Renal cortex interstitium (tissue), 11 donors: Measurements from ENCODE around the gene MT1E. TPM values are rescaled to one million over a fixed set of nuclear protein-coding genes. Genes with fewer than 3 reads are reported as not detected.

ENCODE experiments used
- DNase-seq, 11 donors: peaks; one replicate each; pipeline ENCODE4 v3.0.0-alpha.2; 2013; ENCODE audit warnings: low read depth in 9 of 11, low spot score in 4 of 11; ENCODE audit errors: extremely low read depth in 1 of 11
- polyA plus RNA-seq, 3 donors: library from polyadenylated mRNA; unstranded; fragments of 120-200 nt; gene quantifications; one replicate each; pipeline ENCODE4 v1.2.1, GENCODE V29; 2013; ENCODE audit not compliant: insufficient read length in 3 of 3

The MT1E gene
- polyA plus RNA-seq, 3 donors: 16.0 to 23.9 (median 17.3) TPM

DNA sequence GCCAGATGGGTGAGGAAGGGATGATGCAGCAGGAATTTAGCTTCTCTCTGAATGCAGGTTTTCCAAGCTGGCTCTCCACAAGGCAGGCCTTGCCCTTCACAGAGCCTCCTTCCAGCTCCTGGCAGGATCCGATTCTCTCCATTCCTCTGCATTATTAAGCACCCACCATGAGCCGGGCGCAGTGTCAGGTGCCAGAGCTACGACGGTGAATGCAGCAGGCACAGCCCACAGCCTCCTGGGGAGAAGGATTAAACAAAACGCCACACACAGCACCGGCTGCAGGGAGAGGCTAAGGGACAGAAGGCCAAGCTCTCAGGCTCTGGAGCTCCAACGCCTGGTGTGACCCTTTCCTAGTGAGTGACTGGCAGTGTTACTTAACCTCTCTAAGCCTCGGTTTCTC is 24.3 kb upstream of the MT1E start:
- DNase-seq: no peak

DNA sequence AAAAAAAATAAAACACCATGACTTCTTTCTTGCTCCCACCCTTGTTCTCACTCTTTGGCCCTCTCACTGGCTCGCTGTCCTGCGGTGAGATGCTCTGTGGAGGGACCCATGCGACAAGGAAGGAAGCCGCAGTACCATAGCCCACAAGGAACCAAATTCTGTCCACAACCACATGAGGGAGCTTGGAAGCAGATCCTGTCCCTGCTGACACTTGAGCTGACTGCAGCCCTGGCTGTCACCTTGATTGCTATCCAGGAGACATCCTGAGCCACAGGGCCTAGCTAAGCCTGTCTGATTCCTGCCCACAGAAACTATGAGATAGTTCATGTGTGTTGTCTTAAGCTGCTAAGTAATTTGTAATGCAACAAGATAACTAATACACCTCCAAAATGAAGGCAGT is 22.0 kb upstream of the MT1E start:
- DNase-seq: no peak

DNA sequence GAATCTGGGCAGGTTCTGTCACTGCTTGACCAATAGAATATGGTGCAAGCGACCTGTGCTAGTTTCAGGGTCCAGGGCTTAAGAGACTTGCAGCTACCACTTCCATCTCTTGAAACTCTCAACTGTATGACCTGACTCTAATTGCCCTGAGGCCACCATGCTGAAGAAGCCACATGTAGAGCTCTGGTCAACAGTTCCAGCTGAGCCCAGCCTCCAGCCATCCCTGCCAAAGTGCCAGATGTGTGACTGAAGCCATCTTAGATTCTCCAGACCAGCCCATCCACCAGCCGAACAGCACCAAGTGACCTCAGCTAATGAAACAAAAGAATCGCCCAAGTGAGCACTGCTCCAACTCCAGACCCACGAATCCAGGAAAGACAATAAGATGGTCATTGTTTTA is 20.6 kb upstream of the MT1E start:
- no peak for DNase-seq

DNA sequence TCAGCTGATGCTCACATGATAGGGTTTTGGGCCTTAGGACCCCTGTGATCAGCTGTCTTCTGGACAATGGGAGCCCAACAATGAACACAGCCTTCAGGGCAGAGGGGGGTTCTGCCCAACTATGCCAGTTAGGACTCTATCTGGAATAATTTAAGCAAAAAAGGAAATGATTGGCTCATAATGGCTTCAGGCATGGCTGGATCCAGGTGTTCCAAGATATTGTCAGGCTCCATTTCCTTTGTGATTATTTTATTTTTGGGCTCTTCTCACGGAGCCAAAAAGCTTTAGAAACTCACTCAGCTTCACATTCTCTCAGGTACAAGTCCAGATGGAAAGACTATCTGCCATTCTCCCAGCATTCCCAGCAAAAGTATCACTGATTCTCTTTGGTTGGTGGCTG is 20.1 kb upstream of the MT1E start:
- DNase-seq: no peak

DNA sequence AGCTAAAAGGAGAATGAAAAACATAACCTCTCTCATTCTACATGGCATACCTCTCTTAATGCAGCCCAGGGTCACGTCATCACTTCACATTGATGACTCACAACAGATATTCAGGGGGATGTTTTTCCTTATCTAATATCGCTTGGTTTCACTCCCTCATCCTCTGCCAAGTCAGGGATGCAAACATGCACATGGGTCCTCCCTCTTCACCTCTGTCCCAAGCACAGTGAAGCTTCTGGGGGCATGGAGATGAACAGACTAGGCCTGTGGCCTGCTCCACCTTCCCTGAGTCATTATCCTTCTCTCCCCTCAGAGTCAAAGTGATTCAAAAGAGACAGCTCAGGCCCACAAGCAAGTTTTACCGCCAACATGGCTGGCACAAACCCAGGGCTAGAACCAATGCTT is 19.5 kb upstream of the MT1E start:
- no peak for DNase-seq

DNA sequence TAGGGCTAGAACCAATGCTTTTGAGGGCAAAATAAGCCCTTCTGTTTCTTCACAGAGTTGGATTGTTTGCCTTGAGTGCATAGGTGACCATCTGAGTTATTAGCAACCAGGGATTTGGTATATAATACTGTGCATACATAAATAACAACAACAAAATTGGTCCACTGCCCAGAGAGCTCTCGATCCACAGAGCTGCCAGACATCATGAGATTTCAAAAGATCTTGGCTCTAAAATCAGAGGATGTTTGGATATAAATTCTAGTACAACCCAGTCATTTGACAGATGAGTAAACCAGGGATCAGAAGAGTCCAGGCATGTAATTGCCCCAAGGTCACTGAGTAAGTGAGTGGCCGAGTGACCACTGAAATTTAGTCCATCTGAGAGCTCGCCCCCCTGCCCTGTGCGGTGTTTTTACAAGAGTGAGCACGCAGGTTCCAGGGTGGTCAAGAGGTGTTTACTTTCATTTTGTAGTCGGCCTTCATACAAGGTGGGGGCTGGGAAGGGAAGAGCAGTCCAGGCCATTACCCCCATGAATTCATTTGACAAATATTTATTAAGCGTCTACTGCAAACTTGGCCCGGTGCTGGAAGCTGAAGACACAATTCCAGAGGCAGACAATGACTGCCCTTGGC is 19.0 kb upstream of the MT1E start:
- peak in 2 of 11 donors; percentile 36 to 65 for DNase-seq

DNA sequence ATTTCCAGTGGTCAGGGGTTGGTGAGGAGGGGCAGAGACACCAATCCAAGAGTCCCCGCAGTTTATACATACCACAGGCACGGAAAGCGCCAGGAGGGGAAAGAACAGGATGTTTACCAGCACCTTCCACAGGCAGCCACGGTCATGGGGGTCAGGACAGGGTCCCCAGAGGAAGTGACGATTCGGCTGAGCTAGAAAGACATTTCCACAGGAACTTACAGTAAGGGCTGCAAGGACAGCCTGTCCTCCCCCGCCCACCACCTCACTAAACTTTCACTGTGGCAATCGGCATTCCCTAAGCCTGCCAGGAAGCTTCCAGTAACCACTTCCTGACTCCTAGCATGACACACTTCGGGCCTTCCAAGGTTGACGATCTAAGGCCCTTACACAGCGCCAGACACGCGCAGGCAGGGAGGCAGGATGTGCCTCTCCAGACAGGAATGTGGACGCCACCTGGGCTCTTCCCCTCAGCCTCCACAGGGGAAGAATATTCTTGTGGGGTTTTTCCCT is 18.4 kb upstream of the MT1E start:
- peak in 2 of 11 donors; percentile 28 to 51 for DNase-seq

DNA sequence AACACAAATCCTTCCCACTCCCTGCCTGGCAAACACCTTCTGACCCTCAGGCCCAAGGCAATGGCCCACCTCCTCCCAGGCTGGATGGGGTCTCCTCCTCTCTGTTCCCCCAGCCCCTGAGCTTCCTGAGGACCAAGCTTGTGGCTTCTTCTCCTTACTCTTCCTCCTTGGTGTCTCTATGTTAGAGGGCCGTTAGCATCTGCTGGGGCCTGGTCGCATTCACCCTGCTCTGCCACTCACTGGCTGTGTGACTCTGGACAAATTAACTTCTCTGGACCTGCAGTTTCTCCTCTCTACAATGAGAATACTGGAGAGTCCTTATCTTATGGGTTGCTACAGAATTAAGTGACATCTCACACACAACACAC is 17.9 kb upstream of the MT1E start:
- DNase-seq: no peak

DNA sequence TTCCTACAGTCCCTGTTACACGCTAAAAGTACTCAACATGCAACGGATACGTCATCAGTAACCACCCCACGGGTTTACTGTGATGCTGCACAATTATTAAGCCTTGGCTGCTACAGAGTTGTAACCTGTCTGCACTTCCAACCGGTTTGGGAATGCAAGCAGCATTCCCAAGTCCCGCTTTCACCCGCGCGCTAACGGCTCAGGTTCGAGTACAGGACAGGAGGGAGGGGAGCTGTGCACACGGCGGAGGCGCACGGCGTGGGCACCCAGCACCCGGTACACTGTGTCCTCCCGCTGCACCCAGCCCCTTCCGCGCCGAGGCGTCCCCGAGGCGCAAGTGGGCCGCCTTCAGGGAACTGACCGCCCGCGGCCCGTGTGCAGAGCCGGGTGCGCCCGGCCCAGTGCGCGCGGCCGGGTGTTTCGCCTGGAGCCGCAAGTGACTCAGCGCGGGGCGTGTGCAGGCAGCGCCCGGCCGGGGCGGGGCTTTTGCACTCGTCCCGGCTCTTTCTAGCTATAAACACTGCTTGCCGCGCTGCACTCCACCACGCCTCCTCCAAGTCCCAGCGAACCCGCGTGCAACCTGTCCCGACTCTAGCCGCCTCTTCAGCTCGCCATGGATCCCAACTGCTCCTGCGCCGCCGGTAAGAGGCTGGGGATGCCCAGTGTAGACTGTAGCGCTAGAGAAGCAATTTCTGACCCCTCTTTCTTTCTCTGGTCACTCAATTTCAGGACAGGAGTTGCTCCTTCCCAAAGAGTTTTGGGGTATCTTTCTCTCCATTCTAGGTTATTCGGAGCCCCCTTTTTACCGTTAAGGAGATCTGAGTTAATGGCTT is 17.3 kb upstream of the MT1E start, which contains the start of gene MT2A:
TSS of gene MT2A (plus strand) at position 542 of the 833 bp plus-strand sequence. CDS start at position 614, 72 bp downstream.
- peak in 8 of 11 donors; percentile 81 to 91 (median 84) for DNase-seq

DNA sequence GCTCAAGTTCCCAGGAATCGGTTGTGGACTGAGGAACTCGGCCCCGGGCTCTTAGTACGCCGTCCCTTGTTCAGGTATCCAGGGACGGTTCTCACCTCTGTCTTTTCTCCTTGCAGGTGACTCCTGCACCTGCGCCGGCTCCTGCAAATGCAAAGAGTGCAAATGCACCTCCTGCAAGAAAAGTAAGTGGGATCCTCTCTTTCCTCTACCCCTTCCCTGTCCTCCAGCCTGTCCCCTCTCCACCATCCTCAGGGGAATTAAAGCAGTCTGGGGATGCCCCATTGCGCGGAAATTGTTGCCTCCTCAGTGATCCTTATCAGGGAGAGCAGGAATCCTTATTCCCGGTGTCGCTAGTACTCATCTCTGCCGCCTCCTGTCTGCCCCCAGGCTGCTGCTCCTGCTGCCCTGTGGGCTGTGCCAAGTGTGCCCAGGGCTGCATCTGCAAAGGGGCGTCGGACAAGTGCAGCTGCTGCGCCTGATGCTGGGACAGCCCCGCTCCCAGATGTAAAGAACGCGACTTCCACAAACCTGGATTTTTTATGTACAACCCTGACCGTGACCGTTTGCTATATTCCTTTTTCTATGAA is 16.6 kb upstream of the MT1E start:
- DNase-seq: no peak

DNA sequence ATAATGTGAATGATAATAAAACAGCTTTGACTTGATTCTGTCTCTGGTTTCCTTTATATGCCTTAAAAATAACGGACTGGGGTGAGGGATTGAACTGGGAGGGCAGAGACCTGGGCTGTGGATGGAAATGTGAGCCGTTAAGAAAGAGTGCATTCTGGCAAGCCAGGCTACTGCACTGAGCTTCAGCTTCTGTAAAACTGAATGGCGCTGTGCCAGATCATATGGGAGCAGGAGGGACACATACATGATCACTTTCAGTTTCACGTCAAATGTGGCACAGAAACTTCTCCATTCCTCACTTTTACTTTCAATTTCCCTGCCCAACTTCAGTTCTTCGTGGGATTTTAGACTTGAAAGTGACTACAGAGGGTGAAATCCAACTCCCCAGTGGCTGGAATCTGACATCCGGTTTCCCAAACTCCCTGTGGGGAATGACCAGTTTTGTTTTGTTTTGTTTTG is 16.1 kb upstream of the MT1E start:
- DNase-seq: peak in 3 of 11 donors; percentile 46 to 68 (median 65)

DNA sequence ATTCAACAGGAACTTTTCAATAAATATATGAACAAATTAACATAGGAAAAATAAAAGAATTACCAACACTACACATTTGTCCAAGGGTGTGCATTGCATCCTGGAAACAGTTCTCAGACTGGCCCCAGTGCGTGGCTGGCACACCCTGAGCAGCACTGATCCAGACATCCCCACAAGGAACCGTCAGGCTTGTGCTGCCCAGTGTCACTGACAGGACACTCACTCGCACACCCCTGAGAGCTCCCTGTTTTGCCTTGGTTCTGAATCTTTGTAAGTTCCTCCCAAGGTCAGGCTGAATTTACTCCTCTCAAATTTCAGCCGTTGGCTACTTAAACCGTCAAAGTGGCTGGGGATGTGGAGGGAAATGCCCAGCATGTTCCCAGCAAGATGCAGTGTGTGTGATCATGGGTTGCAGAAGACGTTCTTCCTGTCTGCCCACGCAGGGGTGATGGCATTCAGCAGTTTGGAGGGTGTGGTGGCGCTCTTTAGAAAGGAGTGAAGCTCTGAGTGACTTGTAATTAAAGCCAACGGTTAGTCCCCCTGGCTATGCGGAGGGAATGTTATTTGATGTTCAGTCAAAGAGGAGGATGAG is 15.5 kb upstream of the MT1E start:
- DNase-seq: no peak

DNA sequence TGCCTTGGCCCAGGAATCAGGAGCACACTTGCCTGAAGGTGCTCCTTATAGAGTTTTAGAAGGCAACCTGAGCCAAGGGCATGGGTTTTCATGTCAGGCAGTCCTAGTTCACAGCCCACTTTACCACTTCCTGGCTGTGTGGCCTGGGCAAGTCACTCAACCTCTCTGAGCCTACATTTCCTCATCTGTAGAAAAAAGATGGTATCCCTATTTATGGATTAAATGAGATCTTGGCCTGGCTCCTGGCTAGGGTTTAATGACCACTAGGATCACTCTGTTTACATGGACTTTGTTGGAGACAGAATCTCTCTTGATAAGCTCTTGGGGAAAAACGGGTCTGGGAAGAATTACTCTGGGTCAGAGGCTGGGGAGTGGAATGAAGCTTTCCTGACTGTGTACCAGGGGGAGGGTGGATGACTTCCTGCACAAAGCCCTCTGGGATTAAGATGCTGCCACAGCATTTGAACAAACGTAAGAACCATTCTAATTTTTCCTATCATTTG is 14.9 kb upstream of the MT1E start:
- no peak for DNase-seq

DNA sequence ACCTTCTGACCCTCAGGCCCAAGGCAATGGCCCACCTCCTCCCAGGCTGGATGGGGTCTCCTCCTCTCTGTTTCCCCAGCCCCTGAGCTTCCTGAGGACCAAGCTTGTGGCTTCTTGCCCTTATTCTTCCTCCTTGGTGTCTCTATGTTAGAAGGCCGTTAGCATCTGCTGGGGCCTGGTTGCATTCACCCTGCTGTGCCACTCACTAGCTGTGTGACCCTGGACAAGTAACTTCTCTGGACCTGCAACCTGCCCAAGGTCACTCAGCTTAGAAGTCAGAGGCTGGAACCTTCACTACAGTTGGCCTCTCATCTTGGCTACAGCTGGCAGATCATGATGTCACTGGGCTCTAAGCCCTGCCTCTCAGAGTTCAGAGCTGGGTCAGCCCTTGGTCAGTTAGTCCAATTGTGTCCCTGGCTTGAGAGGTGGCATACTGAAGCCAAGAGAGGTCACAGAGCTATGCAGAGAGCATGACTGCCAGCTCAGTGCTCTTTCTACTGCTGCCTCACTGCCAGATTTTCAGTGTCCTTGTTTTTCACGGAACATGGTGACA is 14.2 kb upstream of the MT1E start:
- no peak for DNase-seq

DNA sequence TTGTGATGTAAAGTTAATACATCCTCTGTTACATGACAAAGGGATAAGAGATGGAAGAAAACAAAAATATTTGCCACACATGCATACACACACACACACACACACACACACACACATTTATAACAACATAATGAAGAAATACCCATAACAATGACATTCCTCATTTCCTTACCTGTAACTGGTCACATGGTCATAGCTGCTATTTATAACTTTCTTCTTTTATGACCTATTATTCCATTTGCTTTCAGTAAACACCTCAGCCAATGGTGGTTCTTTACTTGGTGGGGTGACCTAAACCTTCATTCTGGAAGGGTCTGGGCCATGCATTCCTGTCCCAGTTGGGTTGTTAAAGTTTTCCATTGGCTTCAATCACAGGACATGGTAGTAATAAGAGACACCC is 11.9 kb upstream of the MT1E start:
- DNase-seq: no peak

DNA sequence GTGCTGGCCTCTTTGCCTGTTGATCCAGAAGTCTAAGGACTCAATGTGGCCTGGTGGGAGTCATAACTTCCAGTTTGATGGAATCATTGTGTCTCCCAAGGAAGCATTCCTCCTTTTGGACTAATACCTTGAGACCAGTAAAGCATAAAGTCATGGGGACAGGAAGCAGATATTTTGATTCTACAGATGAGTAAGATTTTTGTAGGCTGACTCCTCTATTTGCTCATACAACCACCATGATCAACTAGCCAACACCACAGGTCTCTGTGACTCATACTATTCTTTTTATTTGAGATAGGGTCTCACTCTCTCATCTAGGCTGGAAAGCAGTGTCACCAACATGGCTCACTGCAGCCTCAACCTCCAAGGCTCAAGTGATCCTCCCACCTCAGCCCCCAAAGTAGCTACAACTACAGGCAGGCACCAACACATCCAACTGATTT is 11.0 kb upstream of the MT1E start:
- DNase-seq: no peak

DNA sequence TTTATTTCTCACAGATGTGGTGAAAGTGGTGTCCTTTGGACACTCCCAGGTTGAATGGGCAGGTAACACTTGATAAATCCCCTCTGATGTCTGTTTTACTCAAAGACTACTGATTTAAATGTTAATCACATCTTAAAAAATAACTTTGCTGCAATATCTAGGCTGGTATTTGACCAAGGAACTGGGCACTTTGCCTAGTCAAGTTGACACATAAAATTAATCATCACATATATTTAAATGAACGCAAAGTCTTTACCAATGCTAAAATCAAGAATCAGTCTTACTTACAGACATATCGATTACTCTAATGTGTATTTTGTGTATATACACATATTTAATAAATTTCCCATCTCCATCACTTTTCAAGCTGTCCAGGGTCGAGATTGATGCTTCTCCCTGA is 10.2 kb upstream of the MT1E start:
- DNase-seq: no peak

DNA sequence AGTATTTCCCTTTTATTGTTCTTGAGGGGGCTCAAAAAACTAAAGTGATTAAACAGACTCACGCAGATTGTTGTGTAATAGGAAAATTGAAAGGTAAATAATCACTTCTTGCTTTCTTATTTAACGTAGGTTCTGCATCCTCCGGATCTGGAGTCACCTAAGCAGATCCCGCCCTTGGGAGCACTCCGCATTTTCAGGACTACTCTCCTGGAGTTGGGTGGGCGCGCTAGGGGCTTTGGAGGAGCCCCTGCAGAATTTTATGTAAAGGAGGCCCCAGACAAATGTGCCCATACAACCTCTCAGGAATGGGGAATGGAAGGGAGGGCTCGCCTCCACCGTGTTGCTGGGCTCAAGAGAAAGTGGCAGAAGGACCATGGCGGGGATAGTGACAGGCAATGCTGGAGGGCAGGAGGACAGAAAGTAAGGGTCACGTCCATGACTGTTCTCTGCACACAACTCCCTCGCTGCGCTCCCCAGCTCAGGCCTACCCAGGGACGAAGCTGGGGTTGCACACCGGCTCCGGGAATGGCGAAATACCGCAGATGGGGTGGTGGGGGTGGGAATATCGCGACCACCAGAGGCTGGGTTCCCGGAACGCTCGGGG is 8.9 kb upstream of the MT1E start:
- no peak for DNase-seq
